GM12878 (cell line): Measurements from ENCODE around the gene STK17A. TPM values are rescaled to one million over a fixed set of nuclear protein-coding genes. Genes with fewer than 3 reads are reported as not detected.

Experiments used
- CEBPB ChIP-seq, 2 experiments: fragments of 150-350 bp in 1 of 2; IDR thresholded peaks; 2 replicates each; pipeline ENCODE4 v1.6.1; 2012 to 2014; ENCODE audit warnings: low read depth in 2 of 2, low read length in 2 of 2, borderline replicate concordance in 1 of 2, inconsistent platforms in 1 of 2
- CHD2 ChIP-seq: IDR thresholded peaks from 2 replicates; pipeline ENCODE4 v1.6.1; 2011; ENCODE audit warnings: low read depth, low read length, improper control_type of control experiment, borderline replicate concordance
- CREM ChIP-seq: IDR thresholded peaks from 2 replicates; pipeline ENCODE4 v1.6.1; 2014; ENCODE audit warnings: antibody characterized with exemption, low read depth
- ESRRA ChIP-seq: IDR thresholded peaks from 2 replicates; pipeline ENCODE4 v1.6.1; 2012; ENCODE audit warnings: mild to moderate bottlenecking, low read length, improper control_type of control experiment
- FOXM1 ChIP-seq: IDR thresholded peaks from 2 replicates; pipeline ENCODE4 v1.6.1; 2012; ENCODE audit warnings: low read depth, mild to moderate bottlenecking, inconsistent platforms, low read length, moderate library complexity
- IKZF1 ChIP-seq: fragments of 450-650 bp; conservative IDR thresholded peaks from 2 replicates; pipeline ENCODE4 v1.6.1; 2017; ENCODE audit warnings: antibody characterized with exemption, mild to moderate bottlenecking
- KDM1A ChIP-seq: fragments of 200-600 bp; sonication (generic); IDR thresholded peaks from 2 replicates; pipeline ENCODE4 v1.6.1; 2016; ENCODE audit warnings: borderline replicate concordance
- NR2C2 ChIP-seq: IDR thresholded peaks from 2 replicates; pipeline ENCODE4 v1.6.1; 2011; ENCODE audit warnings: borderline replicate concordance, low read depth; ENCODE audit not compliant: control insufficient read depth, insufficient read length
- PAX5 ChIP-seq: IDR thresholded peaks from 2 replicates; pipeline ENCODE4 v1.6.1; 2011; ENCODE audit warnings: low read depth, low read length, borderline replicate concordance
- RAD51 ChIP-seq: fragments of 450-650 bp; IDR thresholded peaks from 2 replicates; pipeline ENCODE4 v1.6.1; 2016; ENCODE audit warnings: moderate library complexity, mild to moderate bottlenecking, inconsistent platforms
- RELA ChIP-seq: fragments of 450-650 bp; IDR thresholded peaks from 2 replicates; pipeline ENCODE4 v1.8.0; 2014; ENCODE audit warnings: borderline replicate concordance; ENCODE audit not compliant: partially characterized antibody
- RFX5 ChIP-seq: IDR thresholded peaks from 2 replicates; pipeline ENCODE4 v1.6.1; 2011; ENCODE audit warnings: low read depth, low read length, improper control_type of control experiment
- SRF ChIP-seq, 2 experiments: IDR thresholded peaks; 2 replicates each; pipeline ENCODE4 v1.6.1; 2011; ENCODE audit warnings: low read depth in 2 of 2, low read length in 2 of 2, mild to moderate bottlenecking in 1 of 2, moderate library complexity in 1 of 2
- ZNF274 ChIP-seq: IDR thresholded peaks from one replicate; pipeline ENCODE4 v1.8.0; 2011; ENCODE audit not compliant: insufficient read length, insufficient read depth
- polyA plus RNA-seq, 11 experiments: library from polyadenylated mRNA; depleted of rRNA in 4 of 11; unstranded in 6 of 11; stranded (reverse) in 5 of 11; fragments of >200 nt; fragmentation: Nextera tagmentation in 4 of 11; fragmentation: Illumina TruSeq in 1 of 11; extraction: Ambion mirVana in 4 of 11; extraction: Trizol in 1 of 11; gene quantifications; 1 replicate in 1 of 11; 2 replicates in 10 of 11; pipeline versions ENCODE4 v1.2.1 to v1.2.3, GENCODE V29; 2011 to 2016; ENCODE audit warnings: inconsistent platforms in 2 of 11, missing spikeins in 2 of 11, low read depth in 1 of 11
- total RNA-seq, 4 experiments: library from RNA; depleted of rRNA in 3 of 4; stranded (reverse); fragments of >200 nt in 3 of 4; fragmentation: Illumina TruSeq in 1 of 4; extraction: Trizol in 1 of 4; gene quantifications; 2 replicates each; pipeline versions ENCODE4 v1.2.1 to v1.2.3, GENCODE V29; 2013 to 2021
- TF ChIP-seq, protein P1 (sequence below): IDR thresholded peaks from 2 replicates; pipeline ENCODE4 v1.6.1; 2012; ENCODE audit warnings: improper control_type of control experiment, low read depth, low read length; ENCODE audit not compliant: insufficient replicate concordance
- TF ChIP-seq, protein P2 (sequence below): fragments of 450-650 bp; IDR thresholded peaks from 2 replicates; pipeline ENCODE4 v1.6.1; 2017; ENCODE audit warnings: mild to moderate bottlenecking
- TF ChIP-seq, protein P3 (sequence below): fragments of 450-650 bp; IDR thresholded peaks from 2 replicates; pipeline ENCODE4 v1.6.1; 2017; ENCODE audit warnings: low read depth, mild to moderate bottlenecking, moderate library complexity
- TF ChIP-seq, protein P4 (sequence below): IDR thresholded peaks from 2 replicates; pipeline ENCODE4 v1.6.1; 2012; ENCODE audit warnings: low read depth, low read length, improper control_type of control experiment

The STK17A gene
- total and polyA plus RNA-seq, 10 of the 15 experiments (the other 5 are each of a cell fraction or from before 2014, with no cell fraction given): 18.5 to 91.6 (median 70.8) TPM

DNA sequence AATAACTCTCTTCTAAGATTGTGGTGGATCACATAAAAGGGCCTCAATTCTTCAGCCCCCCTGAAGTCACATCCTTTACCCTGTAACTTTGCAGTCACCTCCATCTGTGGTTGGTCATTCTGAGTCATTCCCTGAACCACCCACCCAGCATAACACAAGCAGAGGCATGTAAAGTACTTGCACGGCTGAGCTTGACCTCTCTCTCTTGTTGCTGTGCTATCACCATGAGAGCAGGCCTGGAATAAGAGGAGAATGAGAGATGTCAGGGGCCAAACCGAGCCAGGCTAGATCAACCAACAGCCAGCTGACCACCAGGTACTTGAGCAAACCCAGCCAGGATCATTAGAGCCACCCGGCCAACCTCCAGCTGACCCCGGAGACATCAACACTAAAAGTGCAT is 13.5 kb upstream of the STK17A start (continued):
- TF ChIP-seq, protein P1, sequence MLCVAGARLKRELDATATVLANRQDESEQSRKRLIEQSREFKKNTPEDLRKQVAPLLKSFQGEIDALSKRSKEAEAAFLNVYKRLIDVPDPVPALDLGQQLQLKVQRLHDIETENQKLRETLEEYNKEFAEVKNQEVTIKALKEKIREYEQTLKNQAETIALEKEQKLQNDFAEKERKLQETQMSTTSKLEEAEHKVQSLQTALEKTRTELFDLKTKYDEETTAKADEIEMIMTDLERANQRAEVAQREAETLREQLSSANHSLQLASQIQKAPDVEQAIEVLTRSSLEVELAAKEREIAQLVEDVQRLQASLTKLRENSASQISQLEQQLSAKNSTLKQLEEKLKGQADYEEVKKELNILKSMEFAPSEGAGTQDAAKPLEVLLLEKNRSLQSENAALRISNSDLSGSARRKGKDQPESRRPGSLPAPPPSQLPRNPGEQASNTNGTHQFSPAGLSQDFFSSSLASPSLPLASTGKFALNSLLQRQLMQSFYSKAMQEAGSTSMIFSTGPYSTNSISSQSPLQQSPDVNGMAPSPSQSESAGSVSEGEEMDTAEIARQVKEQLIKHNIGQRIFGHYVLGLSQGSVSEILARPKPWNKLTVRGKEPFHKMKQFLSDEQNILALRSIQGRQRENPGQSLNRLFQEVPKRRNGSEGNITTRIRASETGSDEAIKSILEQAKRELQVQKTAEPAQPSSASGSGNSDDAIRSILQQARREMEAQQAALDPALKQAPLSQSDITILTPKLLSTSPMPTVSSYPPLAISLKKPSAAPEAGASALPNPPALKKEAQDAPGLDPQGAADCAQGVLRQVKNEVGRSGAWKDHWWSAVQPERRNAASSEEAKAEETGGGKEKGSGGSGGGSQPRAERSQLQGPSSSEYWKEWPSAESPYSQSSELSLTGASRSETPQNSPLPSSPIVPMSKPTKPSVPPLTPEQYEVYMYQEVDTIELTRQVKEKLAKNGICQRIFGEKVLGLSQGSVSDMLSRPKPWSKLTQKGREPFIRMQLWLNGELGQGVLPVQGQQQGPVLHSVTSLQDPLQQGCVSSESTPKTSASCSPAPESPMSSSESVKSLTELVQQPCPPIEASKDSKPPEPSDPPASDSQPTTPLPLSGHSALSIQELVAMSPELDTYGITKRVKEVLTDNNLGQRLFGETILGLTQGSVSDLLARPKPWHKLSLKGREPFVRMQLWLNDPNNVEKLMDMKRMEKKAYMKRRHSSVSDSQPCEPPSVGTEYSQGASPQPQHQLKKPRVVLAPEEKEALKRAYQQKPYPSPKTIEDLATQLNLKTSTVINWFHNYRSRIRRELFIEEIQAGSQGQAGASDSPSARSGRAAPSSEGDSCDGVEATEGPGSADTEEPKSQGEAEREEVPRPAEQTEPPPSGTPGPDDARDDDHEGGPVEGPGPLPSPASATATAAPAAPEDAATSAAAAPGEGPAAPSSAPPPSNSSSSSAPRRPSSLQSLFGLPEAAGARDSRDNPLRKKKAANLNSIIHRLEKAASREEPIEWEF: no peak
- TF ChIP-seq KDM1A (no peak), ZNF274 (no peak), ESRRA (no peak), PAX5 (peak; percentile 91), IKZF1 (peak; percentile 66), RELA (no peak), CEBPB (IDR thresholded peaks at IDR 0.05; ENCODE audit: borderline replicate concordance in 1 of 2, low read depth in 2 of 2, low read length in 2 of 2) (no peak), FOXM1 (peak; percentile 88; the same call in 1 of the 2 replicates), RFX5 (no peak), NR2C2 (no peak), CHD2 (no peak), RAD51 (no peak), SRF (IDR thresholded peaks at IDR 0.05; ENCODE audit: low read depth in 2 of 2, low read length in 2 of 2) (peak in 1 of 2 experiments; percentile 40; a peak in 1 of 4 replicates), CREM (peak; percentile 92)
- TF ChIP-seq, protein P2, sequence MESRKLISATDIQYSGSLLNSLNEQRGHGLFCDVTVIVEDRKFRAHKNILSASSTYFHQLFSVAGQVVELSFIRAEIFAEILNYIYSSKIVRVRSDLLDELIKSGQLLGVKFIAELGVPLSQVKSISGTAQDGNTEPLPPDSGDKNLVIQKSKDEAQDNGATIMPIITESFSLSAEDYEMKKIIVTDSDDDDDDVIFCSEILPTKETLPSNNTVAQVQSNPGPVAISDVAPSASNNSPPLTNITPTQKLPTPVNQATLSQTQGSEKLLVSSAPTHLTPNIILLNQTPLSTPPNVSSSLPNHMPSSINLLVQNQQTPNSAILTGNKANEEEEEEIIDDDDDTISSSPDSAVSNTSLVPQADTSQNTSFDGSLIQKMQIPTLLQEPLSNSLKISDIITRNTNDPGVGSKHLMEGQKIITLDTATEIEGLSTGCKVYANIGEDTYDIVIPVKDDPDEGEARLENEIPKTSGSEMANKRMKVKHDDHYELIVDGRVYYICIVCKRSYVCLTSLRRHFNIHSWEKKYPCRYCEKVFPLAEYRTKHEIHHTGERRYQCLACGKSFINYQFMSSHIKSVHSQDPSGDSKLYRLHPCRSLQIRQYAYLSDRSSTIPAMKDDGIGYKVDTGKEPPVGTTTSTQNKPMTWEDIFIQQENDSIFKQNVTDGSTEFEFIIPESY: no peak
- TF ChIP-seq, protein P3, sequence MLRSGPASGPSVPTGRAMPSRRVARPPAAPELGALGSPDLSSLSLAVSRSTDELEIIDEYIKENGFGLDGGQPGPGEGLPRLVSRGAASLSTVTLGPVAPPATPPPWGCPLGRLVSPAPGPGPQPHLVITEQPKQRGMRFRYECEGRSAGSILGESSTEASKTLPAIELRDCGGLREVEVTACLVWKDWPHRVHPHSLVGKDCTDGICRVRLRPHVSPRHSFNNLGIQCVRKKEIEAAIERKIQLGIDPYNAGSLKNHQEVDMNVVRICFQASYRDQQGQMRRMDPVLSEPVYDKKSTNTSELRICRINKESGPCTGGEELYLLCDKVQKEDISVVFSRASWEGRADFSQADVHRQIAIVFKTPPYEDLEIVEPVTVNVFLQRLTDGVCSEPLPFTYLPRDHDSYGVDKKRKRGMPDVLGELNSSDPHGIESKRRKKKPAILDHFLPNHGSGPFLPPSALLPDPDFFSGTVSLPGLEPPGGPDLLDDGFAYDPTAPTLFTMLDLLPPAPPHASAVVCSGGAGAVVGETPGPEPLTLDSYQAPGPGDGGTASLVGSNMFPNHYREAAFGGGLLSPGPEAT: no peak
- TF ChIP-seq, protein P4, sequence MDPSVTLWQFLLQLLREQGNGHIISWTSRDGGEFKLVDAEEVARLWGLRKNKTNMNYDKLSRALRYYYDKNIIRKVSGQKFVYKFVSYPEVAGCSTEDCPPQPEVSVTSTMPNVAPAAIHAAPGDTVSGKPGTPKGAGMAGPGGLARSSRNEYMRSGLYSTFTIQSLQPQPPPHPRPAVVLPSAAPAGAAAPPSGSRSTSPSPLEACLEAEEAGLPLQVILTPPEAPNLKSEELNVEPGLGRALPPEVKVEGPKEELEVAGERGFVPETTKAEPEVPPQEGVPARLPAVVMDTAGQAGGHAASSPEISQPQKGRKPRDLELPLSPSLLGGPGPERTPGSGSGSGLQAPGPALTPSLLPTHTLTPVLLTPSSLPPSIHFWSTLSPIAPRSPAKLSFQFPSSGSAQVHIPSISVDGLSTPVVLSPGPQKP: no peak
